GM23338 (cell line): Measurements from ENCODE around the gene ZNFX1. TPM values are rescaled to one million over a fixed set of nuclear protein-coding genes. Genes with fewer than 3 reads are reported as not detected.

Source experiments
- ATAC-seq: fragments of 200-7000 bp; cut with Tn5 transposase; 3 replicates; pipeline ENCODE4 v1.9.1; 2020
- DNase-seq: peaks from one replicate; pipeline ENCODE4 v3.0.0-alpha.2; 2015; ENCODE audit warnings: low spot score
- H2AFZ ChIP-seq: fragments of 200-600 bp; sonication (generic); 2 replicates; pipeline ENCODE4 v1.8.0; 2016; ENCODE audit warnings: antibody characterized with exemption, mild to moderate bottlenecking, moderate library complexity
- H3F3A ChIP-seq: fragments of 200-600 bp; sonication (generic); replicated peaks from 2 replicates; pipeline ENCODE4 v1.8.0; 2017; ENCODE audit warnings: antibody characterized with exemption, mixed run types, low read depth
- H3K27ac ChIP-seq: fragments of 200-600 bp; sonication (generic); 2 replicates; pipeline ENCODE4 v1.6.1; 2016; ENCODE audit warnings: low read depth
- H3K27me3 ChIP-seq: fragments of 200-600 bp; sonication (generic); 2 replicates; pipeline ENCODE4 v1.8.0; 2016; ENCODE audit warnings: mild to moderate bottlenecking, mixed run types, moderate library complexity; ENCODE audit not compliant: insufficient read depth
- H3K36me3 ChIP-seq: fragments of 200-600 bp; sonication (generic); 2 replicates; pipeline ENCODE4 v1.8.0; 2016; ENCODE audit warnings: mild to moderate bottlenecking; ENCODE audit not compliant: insufficient read depth
- H3K4me1 ChIP-seq: fragments of 200-600 bp; sonication (generic); 2 replicates; pipeline ENCODE4 v1.8.0; 2016; ENCODE audit warnings: mild to moderate bottlenecking, moderate library complexity; ENCODE audit not compliant: insufficient read depth
- H3K4me2 ChIP-seq: fragments of 200-600 bp; sonication (generic); 2 replicates; pipeline ENCODE4 v1.7.1; 2017; ENCODE audit warnings: mixed run types
- H3K4me3 ChIP-seq: fragments of 200-600 bp; sonication (generic); 2 replicates; pipeline ENCODE4 v1.6.1; 2016; ENCODE audit warnings: mixed run types
- H3K79me2 ChIP-seq: fragments of 200-600 bp; sonication (generic); replicated peaks from 2 replicates; pipeline ENCODE4 v1.8.0; 2017; ENCODE audit warnings: mild to moderate bottlenecking; ENCODE audit not compliant: insufficient read depth
- H3K9me2 ChIP-seq: fragments of 200-600 bp; sonication (generic); 2 replicates; pipeline ENCODE4 v1.8.0; 2017; ENCODE audit not compliant: insufficient read depth
- H4K20me1 ChIP-seq: fragments of 200-600 bp; sonication (generic); replicated peaks from 2 replicates; pipeline ENCODE4 v1.8.0; 2017; ENCODE audit warnings: mild to moderate bottlenecking; ENCODE audit not compliant: insufficient read depth
- H3K27ac Mint-ChIP-seq: 2 replicates; pipeline ENCODE4 v1.8.0; 2020; ENCODE audit warnings: inconsistent platforms, mild to moderate bottlenecking, moderate library complexity, mixed read lengths
- H3K27me3 Mint-ChIP-seq: 3 replicates; pipeline ENCODE4 v1.8.0; 2022; ENCODE audit warnings: low read depth, mild to moderate bottlenecking, moderate library complexity, mixed read lengths, inconsistent platforms; ENCODE audit not compliant: insufficient read depth, poor library complexity
- H3K36me3 Mint-ChIP-seq: 3 replicates; pipeline ENCODE4 v1.8.0; 2021; ENCODE audit warnings: low read depth, mild to moderate bottlenecking, inconsistent platforms, moderate library complexity, mixed read lengths
- H3K4me1 Mint-ChIP-seq: 3 replicates; pipeline ENCODE4 v1.8.0; 2020; ENCODE audit warnings: mild to moderate bottlenecking, inconsistent platforms, mixed read lengths
- H3K4me3 Mint-ChIP-seq: 3 replicates; pipeline ENCODE4 v1.8.0; 2021; ENCODE audit warnings: moderate library complexity, mild to moderate bottlenecking, inconsistent platforms, mixed read lengths
- H3K9me3 Mint-ChIP-seq: 3 replicates; pipeline ENCODE4 v1.8.0; 2020; ENCODE audit warnings: moderate library complexity, mild to moderate bottlenecking, inconsistent platforms, mixed read lengths
- CREB1 ChIP-seq: fragments of 250-450 bp; sonication (Bioruptor Pico); IDR thresholded peaks from 2 replicates; pipeline ENCODE4 v1.5.0; 2020; ENCODE audit warnings: low read depth, mild to moderate bottlenecking, moderate library complexity
- EZH2 ChIP-seq: fragments of 200-600 bp; sonication (generic); IDR thresholded peaks from one replicate; pipeline ENCODE4 v1.8.0; 2017; ENCODE audit warnings: antibody characterized with exemption, mild to moderate bottlenecking, low read depth; ENCODE audit not compliant: unreplicated experiment
- EZH2phosphoT487 ChIP-seq: fragments of 200-600 bp; sonication (generic); IDR thresholded peaks from one replicate; pipeline ENCODE4 v1.8.1; 2018; ENCODE audit warnings: antibody characterized with exemption; ENCODE audit not compliant: unreplicated experiment
- JUNB ChIP-seq: IDR thresholded peaks from one replicate; pipeline ENCODE4 v1.6.1; 2016; ENCODE audit warnings: antibody characterized with exemption; ENCODE audit not compliant: unreplicated experiment
- NANOG ChIP-seq: IDR thresholded peaks from 2 replicates; pipeline ENCODE4 v1.6.1; 2016; ENCODE audit warnings: antibody characterized with exemption, borderline replicate concordance
- POLR2AphosphoS5 ChIP-seq: IDR thresholded peaks from 2 replicates; pipeline ENCODE4 v1.6.1; 2016; ENCODE audit warnings: antibody characterized with exemption, low read depth
- ZNF114 ChIP-seq: fragments of 250-450 bp; sonication (Bioruptor Pico); IDR thresholded peaks from 2 replicates; pipeline ENCODE4 v1.5.0; 2020; ENCODE audit warnings: mild to moderate bottlenecking, moderate library complexity
- ZNF331 ChIP-seq: fragments of 250-450 bp; sonication (Bioruptor Pico); IDR thresholded peaks from 2 replicates; pipeline ENCODE4 v1.5.0; 2020; ENCODE audit warnings: low read depth, mild to moderate bottlenecking, moderate library complexity
- polyA plus RNA-seq: library from polyadenylated mRNA; unstranded; fragments of >200 nt; fragmentation: Nextera tagmentation; extraction: Ambion mirVana; gene quantifications from 2 replicates; pipeline ENCODE4 v1.2.1, GENCODE V29; 2016
- total RNA-seq: library from RNA; depleted of rRNA; stranded (reverse); fragments of >200 nt; shearing (Covaris generic); gene quantifications from 2 replicates; pipeline ENCODE4 v1.2.3, GENCODE V29; 2014
- TF ChIP-seq, protein P1 (sequence below): IDR thresholded peaks from one replicate; pipeline ENCODE4 v1.6.1; 2018; ENCODE audit warnings: antibody characterized with exemption; ENCODE audit not compliant: unreplicated experiment
- TF ChIP-seq, protein P2 (sequence below), 2 experiments: fragments of 200-600 bp in 1 of 2; sonication (generic) in 1 of 2; conservative IDR thresholded peaks; 2 replicates each; pipeline versions ENCODE4 v1.5.1 to v1.6.1; 2016 to 2017; ENCODE audit warnings: antibody characterized with exemption in 2 of 2, low read depth in 2 of 2, mild to moderate bottlenecking in 2 of 2, moderate library complexity in 1 of 2

Gene ZNFX1
- total and polyA plus RNA-seq, 2 experiments from 2014 or later: 6.1 to 12.1 TPM

DNA sequence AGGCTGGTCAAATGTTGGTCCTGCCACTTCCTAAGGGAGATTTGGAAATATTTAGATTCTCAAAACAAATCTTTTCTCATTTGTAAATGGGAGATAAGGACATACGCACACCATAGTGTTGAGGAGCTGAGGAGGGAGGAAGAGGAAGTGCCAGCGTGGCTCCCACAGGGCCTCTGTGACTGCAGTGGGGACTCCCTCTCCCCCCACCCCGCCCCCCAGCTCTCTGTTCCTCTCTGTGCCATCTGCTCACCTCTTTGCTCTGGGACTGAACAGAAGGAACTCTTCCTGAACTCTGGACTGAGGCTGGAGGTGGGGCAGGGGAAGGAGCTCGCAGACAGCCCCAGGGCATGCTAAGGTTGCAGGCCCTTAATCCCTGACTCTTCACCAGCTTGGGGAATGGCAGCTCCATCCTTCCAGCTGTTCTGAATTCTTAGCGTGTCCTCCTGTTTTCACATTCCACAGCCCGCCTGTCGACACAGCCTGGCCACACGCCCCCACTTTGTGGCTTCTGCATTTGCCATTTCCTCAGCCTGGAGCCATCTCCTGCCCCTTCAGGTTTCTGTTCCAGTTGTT is 47.2 kb downstream of the ZNFX1 start (continued):
- TF ChIP-seq, protein P1, sequence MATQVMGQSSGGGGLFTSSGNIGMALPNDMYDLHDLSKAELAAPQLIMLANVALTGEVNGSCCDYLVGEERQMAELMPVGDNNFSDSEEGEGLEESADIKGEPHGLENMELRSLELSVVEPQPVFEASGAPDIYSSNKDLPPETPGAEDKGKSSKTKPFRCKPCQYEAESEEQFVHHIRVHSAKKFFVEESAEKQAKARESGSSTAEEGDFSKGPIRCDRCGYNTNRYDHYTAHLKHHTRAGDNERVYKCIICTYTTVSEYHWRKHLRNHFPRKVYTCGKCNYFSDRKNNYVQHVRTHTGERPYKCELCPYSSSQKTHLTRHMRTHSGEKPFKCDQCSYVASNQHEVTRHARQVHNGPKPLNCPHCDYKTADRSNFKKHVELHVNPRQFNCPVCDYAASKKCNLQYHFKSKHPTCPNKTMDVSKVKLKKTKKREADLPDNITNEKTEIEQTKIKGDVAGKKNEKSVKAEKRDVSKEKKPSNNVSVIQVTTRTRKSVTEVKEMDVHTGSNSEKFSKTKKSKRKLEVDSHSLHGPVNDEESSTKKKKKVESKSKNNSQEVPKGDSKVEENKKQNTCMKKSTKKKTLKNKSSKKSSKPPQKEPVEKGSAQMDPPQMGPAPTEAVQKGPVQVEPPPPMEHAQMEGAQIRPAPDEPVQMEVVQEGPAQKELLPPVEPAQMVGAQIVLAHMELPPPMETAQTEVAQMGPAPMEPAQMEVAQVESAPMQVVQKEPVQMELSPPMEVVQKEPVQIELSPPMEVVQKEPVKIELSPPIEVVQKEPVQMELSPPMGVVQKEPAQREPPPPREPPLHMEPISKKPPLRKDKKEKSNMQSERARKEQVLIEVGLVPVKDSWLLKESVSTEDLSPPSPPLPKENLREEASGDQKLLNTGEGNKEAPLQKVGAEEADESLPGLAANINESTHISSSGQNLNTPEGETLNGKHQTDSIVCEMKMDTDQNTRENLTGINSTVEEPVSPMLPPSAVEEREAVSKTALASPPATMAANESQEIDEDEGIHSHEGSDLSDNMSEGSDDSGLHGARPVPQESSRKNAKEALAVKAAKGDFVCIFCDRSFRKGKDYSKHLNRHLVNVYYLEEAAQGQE: no peak
- no peak for TF ChIP-seq JUNB

DNA sequence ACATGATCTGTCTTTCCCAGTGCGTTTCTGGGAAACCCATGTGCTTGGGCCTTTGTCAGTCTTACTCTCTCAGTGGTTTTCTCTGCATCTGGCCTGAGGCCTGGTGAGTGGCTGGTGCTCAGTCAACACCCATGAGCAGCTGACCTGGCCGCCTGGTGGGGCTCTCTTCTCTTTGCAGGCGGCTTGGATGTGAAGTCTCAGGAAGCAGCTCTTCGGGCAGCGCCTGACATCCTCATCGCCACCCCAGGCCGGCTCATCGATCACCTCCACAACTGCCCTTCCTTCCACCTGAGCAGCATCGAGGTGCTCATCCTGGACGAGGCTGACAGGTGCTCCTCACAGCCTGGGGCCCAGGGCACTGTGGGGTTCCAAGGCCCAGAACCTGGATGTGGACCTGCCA is 47.8 kb downstream of the ZNFX1 start:
- TF ChIP-seq CREB1 (CRISPR knock-in tag) (no peak), NANOG (no peak)
- TF ChIP-seq, protein P2, sequence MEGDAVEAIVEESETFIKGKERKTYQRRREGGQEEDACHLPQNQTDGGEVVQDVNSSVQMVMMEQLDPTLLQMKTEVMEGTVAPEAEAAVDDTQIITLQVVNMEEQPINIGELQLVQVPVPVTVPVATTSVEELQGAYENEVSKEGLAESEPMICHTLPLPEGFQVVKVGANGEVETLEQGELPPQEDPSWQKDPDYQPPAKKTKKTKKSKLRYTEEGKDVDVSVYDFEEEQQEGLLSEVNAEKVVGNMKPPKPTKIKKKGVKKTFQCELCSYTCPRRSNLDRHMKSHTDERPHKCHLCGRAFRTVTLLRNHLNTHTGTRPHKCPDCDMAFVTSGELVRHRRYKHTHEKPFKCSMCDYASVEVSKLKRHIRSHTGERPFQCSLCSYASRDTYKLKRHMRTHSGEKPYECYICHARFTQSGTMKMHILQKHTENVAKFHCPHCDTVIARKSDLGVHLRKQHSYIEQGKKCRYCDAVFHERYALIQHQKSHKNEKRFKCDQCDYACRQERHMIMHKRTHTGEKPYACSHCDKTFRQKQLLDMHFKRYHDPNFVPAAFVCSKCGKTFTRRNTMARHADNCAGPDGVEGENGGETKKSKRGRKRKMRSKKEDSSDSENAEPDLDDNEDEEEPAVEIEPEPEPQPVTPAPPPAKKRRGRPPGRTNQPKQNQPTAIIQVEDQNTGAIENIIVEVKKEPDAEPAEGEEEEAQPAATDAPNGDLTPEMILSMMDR (conservative IDR thresholded peaks at IDR 0.05; ENCODE audit: low read depth in 2 of 2): no peak
- Histone ChIP-seq H3K79me2 (no peaks in the 10 kb centered on the region), H3K4me1 (no peaks in the 10 kb centered on the region), H4K20me1 (peaks cover under 1% of the 10 kb centered on the region), H3K36me3 (peaks cover 29% of the 10 kb centered on the region), H2AFZ (no peak overlapping the region), H3K4me2 (no peak overlapping the region), H3K4me3 (no peak overlapping the region), H3K27me3 (no peaks in the 10 kb centered on the region), H3K9me2 (no peaks in the 10 kb centered on the region), H3K27ac (no peak overlapping the region), H3F3A (0 out of 2 replicates have a peak, but pooled peaks cover 2% of the 10 kb centered on the region)
- ATAC-seq: no peak
- no peak overlapping the region for H3K4me3 Mint-ChIP-seq
- no peaks in the 10 kb centered on the region for H3K27me3 Mint-ChIP-seq
- no peak overlapping the region for H3K27ac Mint-ChIP-seq
- peaks cover 85% of the 10 kb centered on the region for H3K36me3 Mint-ChIP-seq
- H3K9me3 Mint-ChIP-seq: no peaks in the 10 kb centered on the region
- H3K4me1 Mint-ChIP-seq: no peaks in the 10 kb centered on the region
- DNase-seq: no peak

DNA sequence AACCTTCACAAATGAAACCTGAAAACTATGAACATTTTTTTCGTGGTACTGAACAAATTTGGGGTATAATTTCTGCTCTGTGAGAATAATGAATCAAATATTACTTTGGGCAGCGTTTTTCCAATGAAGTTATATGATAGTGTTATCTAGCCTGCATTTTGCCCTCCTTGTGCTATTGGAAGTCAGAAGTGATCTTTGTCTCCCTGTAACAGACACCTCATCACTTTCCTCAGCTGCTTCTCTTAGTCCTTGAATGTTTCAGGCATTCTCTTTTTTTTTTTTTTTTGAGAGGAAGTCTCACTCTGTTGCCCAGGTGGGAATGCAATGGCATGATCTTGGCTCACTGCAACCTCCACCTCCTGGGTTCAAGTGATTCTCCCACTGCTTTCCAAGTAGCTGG is 48.5 kb downstream of the ZNFX1 start:
- Histone ChIP-seq H3K4me3 (no peak overlapping the region), H3F3A (0 out of 2 replicates have a peak, but pooled peaks cover 2% of the 10 kb centered on the region), H3K27me3 (no peaks in the 10 kb centered on the region), H3K4me2 (no peak overlapping the region), H3K27ac (no peak overlapping the region), H3K36me3 (peaks cover 25% of the 10 kb centered on the region), H3K9me2 (no peaks in the 10 kb centered on the region), H3K79me2 (no peaks in the 10 kb centered on the region), H4K20me1 (peaks cover 4% of the 10 kb centered on the region), H3K4me1 (no peaks in the 10 kb centered on the region), H2AFZ (no peak overlapping the region)
- Mint-ChIP-seq H3K4me3 (no peak overlapping the region), H3K36me3 (peaks cover 85% of the 10 kb centered on the region), H3K27me3 (no peaks in the 10 kb centered on the region), H3K27ac (no peak overlapping the region), H3K4me1 (no peaks in the 10 kb centered on the region), H3K9me3 (no peaks in the 10 kb centered on the region)
- DNase-seq (no peak), ATAC-seq (no peak)
- TF ChIP-seq, protein P1: no peak
- TF ChIP-seq EZH2: no peak
- TF ChIP-seq ZNF331: no peak
- no peak for TF ChIP-seq NANOG
- TF ChIP-seq EZH2phosphoT487: no peak
- no peak for TF ChIP-seq ZNF114
- no peak for TF ChIP-seq POLR2AphosphoS5
